B cell (primary cell): ENCODE data around the gene FGF8. TPM values are rescaled to one million over a fixed set of nuclear protein-coding genes. Genes with fewer than 3 reads are reported as not detected.

Source experiments
- ATAC-seq: fragments of 200-7000 bp; cut with Tn5 transposase; one replicate; pipeline ENCODE4 v1.10.0; 2021; ENCODE audit warnings: low read depth, mild to moderate bottlenecking, moderate number of reproducible peaks, moderate library complexity
- CTCF ChIA-PET: fragments of 350-600 bp; sonication (Branson Sonifier 250); formaldehyde crosslinking; loops from one replicate; lab custom pipeline; 2021; ENCODE audit warnings: antibody characterized with exemption, inconsistent platforms; lab: Charles Lee
- POLR2A ChIA-PET: fragments of 350-600 bp; sonication (Branson Sonifier 250); formaldehyde crosslinking; loops from one replicate; lab custom pipeline; 2021; ENCODE audit warnings: antibody characterized with exemption; lab: Charles Lee
- DNase-seq: peaks from one replicate; pipeline ENCODE4 v3.0.0; 2013
- H2AFZ ChIP-seq: 2 replicates; pipeline ENCODE4 v1.6.1; 2012; ENCODE audit warnings: mild to moderate bottlenecking, low read depth, low read length; ENCODE audit not compliant: insufficient read depth, poor library complexity, severe bottlenecking
- H3K27ac ChIP-seq, 2 donors: 1 replicate in 1 of 2; 2 replicates in 1 of 2; pipeline ENCODE4 v1.5.1; 2012 to 2013; ENCODE audit warnings: low read length in 2 of 2, mild to moderate bottlenecking in 2 of 2, moderate library complexity in 1 of 2
- H3K27me3 ChIP-seq, 4 experiments: fragments of 200-600 bp in 1 of 4; sonication (generic) in 1 of 4; replicated peaks in 1 of 4; 1 replicate in 2 of 4; 2 replicates in 2 of 4; pipeline versions ENCODE4 v1.6.1 to v1.7.0; 2013 to 2016; ENCODE audit warnings: low read length in 3 of 4, mild to moderate bottlenecking in 2 of 4, mixed read lengths in 1 of 4, moderate library complexity in 1 of 4; ENCODE audit not compliant: insufficient read depth in 4 of 4, control insufficient read depth in 3 of 4; ENCODE audit errors: control extremely low read depth in 1 of 4
- H3K36me3 ChIP-seq, 2 experiments: replicated peaks in 1 of 2; 1 replicate in 1 of 2; 2 replicates in 1 of 2; pipeline versions ENCODE4 v1.6.1 to v1.7.1; 2013; ENCODE audit warnings: low read length in 1 of 2; ENCODE audit not compliant: insufficient read depth in 2 of 2, control insufficient read depth in 1 of 2; ENCODE audit errors: control extremely low read depth in 1 of 2, extremely low read depth in 1 of 2
- H3K4me1 ChIP-seq, 2 donors: fragments of 200-600 bp in 1 of 2; sonication (generic) in 1 of 2; 1 replicate in 1 of 2; 2 replicates in 1 of 2; pipeline versions ENCODE4 v1.5.1 to v1.6.1; 2013 to 2017; ENCODE audit warnings: low read length in 2 of 2; ENCODE audit not compliant: control insufficient read depth in 2 of 2, insufficient read depth in 2 of 2
- H3K4me2 ChIP-seq: replicated peaks from 2 replicates; pipeline ENCODE3; 2012; ENCODE audit warnings: mild to moderate bottlenecking, low read depth, low read length; ENCODE audit not compliant: poor library complexity, severe bottlenecking
- H3K4me3 ChIP-seq, 5 experiments: fragments of 200-600 bp in 1 of 5; sonication (generic) in 1 of 5; 1 replicate in 3 of 5; 2 replicates in 2 of 5; pipeline versions ENCODE4 v1.5.1 to v1.7.0; 2011 to 2016; ENCODE audit warnings: low read length in 4 of 5, mild to moderate bottlenecking in 4 of 5, low read depth in 2 of 5, control low read depth in 1 of 5, moderate library complexity in 1 of 5; ENCODE audit not compliant: insufficient read depth in 1 of 5; ENCODE audit errors: control extremely low read depth in 1 of 5, extremely low read depth in 1 of 5
- H3K79me2 ChIP-seq: fragments of 200-600 bp; sonication (generic); one replicate; pipeline ENCODE4 v1.6.0; 2016; ENCODE audit warnings: low read length; ENCODE audit not compliant: control insufficient read depth, insufficient read depth
- H3K9ac ChIP-seq: fragments of 200-600 bp; sonication (generic); 2 replicates; pipeline ENCODE4 v1.6.1; 2017; ENCODE audit warnings: mild to moderate bottlenecking, low read length, moderate library complexity
- H3K9me3 ChIP-seq, 3 donors: one replicate each; pipeline versions ENCODE4 v1.6.1 to v1.7.1; 2013; ENCODE audit warnings: low read length in 2 of 3; ENCODE audit not compliant: control insufficient read depth in 2 of 3, insufficient read depth in 1 of 3; ENCODE audit errors: control extremely low read depth in 1 of 3
- H4K20me1 ChIP-seq: 2 replicates; pipeline ENCODE4 v1.6.0; 2012; ENCODE audit warnings: mild to moderate bottlenecking, low read length; ENCODE audit not compliant: insufficient read depth, control insufficient read depth, poor library complexity, severe bottlenecking
- H3K27ac Mint-ChIP-seq: one replicate; pipeline ENCODE4 v1.8.0; 2021; ENCODE audit warnings: mixed read lengths
- H3K27me3 Mint-ChIP-seq: one replicate; pipeline ENCODE4 v1.8.0; 2021; ENCODE audit warnings: mixed read lengths
- H3K4me1 Mint-ChIP-seq: one replicate; pipeline ENCODE4 v1.8.0; 2021; ENCODE audit warnings: mixed read lengths
- H3K4me3 Mint-ChIP-seq: one replicate; pipeline ENCODE4 v1.8.0; 2021; ENCODE audit warnings: mixed read lengths
- H3K9me3 Mint-ChIP-seq: one replicate; pipeline ENCODE4 v1.8.0; 2022; ENCODE audit warnings: mixed read lengths; ENCODE audit not compliant: insufficient read depth
- CTCF ChIP-seq: fragments of 200-600 bp; IDR thresholded peaks from one replicate; pipeline ENCODE4 v1.8.0; 2022; ENCODE audit warnings: antibody characterized with exemption, mild to moderate bottlenecking
- EZH2 ChIP-seq: IDR thresholded peaks from 2 replicates; pipeline ENCODE4 v1.6.1; 2012; ENCODE audit warnings: borderline replicate concordance, low read depth, mild to moderate bottlenecking, moderate library complexity, low read length; ENCODE audit not compliant: insufficient read depth, poor library complexity, severe bottlenecking
- WGBS: methylation state at CpG from one replicate; pipeline ENCODE4 v1.1.5; 2013; ENCODE audit warnings: missing lambda C conversion rate; ENCODE audit not compliant: insufficient coverage; 5-methylcytosine and 5-hydroxymethylcytosine counted together
- intact Hi-C: fragments of 100-400 bp; cut with micrococcal nuclease; formaldehyde crosslinking; loops from one replicate; pipeline ENCODE4 v1.10.0; 2022
- polyA plus RNA-seq: library from polyadenylated mRNA; depleted of rRNA; stranded (reverse); fragments of >200 nt; gene quantifications from 2 replicates; pipeline ENCODE4 v1.2.3, GENCODE V29; 2012
- total RNA-seq, 2 donors: library from RNA; stranded (reverse); fragments of 120-200 nt in 1 of 2; gene quantifications; 1 replicate in 1 of 2; 2 replicates in 1 of 2; pipeline versions ENCODE4 v1.2.3 to v1.2.4, GENCODE V29; 2013 to 2022

FGF8 gene
- total and polyA plus RNA-seq, 2 donors (not counting 1 experiment from before 2014, with no cell fraction given): not detected

- Histone ChIP-seq H3K4me2 (no peak overlapping the region), H4K20me1 (no peaks in the 10 kb centered on the region), H3K79me2 (no peaks in the 10 kb centered on the region), H3K27me3 (no peaks in the 10 kb centered on the region), H3K27ac (no peak overlapping the region), H3K4me3 (no peak overlapping the region), H3K9me3 (peaks cover 0 to 2% (median 0%) of the 10 kb centered on the region in 3 donors), H3K9ac (no peak overlapping the region), H3K36me3 (no peaks in the 10 kb centered on the region), H2AFZ (no peak overlapping the region), H3K4me1 (no peaks in the 10 kb centered on the region)
- ATAC-seq: no peak
- no peaks in the 10 kb centered on the region for H3K4me1 Mint-ChIP-seq
- H3K4me3 Mint-ChIP-seq: no peak overlapping the region
- TF ChIP-seq EZH2: no peak
- TF ChIP-seq CTCF: no peak
- WGBS: 77% methylated on average over 4 of the region's 9 CpGs
- DNase-seq: no peak
- H3K27me3 Mint-ChIP-seq: peaks cover 37% of the 10 kb centered on the region
- no peaks in the 10 kb centered on the region for H3K9me3 Mint-ChIP-seq
- CTCF ChIA-PET: no interaction called here
- intact Hi-C loops: no loop called here
- POLR2A ChIA-PET: no interaction called here
- no peak overlapping the region for H3K27ac Mint-ChIP-seq
Measured at GRCh38 chr10:101761226-101761625, 14.7 kb downstream of the FGF8 start.

GRCh38 chr10:101760510-101760909 lies 15.4 kb downstream of the FGF8 start:
- intact Hi-C loops: no loop called here
- Histone ChIP-seq H4K20me1 (no peaks in the 10 kb centered on the region), H3K36me3 (no peaks in the 10 kb centered on the region), H3K9me3 (peaks cover 0 to 2% (median 0%) of the 10 kb centered on the region in 3 donors), H3K79me2 (no peaks in the 10 kb centered on the region), H3K27me3 (no peaks in the 10 kb centered on the region), H3K4me2 (no peak overlapping the region), H3K9ac (no peak overlapping the region), H2AFZ (no peak overlapping the region), H3K4me1 (no peaks in the 10 kb centered on the region), H3K27ac (no peak overlapping the region), H3K4me3 (no peak overlapping the region)
- Mint-ChIP-seq H3K27ac (no peak overlapping the region), H3K9me3 (no peaks in the 10 kb centered on the region), H3K4me3 (no peak overlapping the region), H3K4me1 (no peaks in the 10 kb centered on the region), H3K27me3 (peaks cover 32% of the 10 kb centered on the region)
- WGBS: 57% methylated on average over 2 of the region's 3 CpGs
- ChIA-PET POLR2A (no interaction called here), CTCF (no interaction called here)
- DNase-seq (no peak), ATAC-seq (no peak)
- TF ChIP-seq EZH2: no peak
- TF ChIP-seq CTCF: no peak
